IMR-90 (cell line): ENCODE results near the gene TP53AIP1. TPM values are rescaled to one million over a fixed set of nuclear protein-coding genes. Genes with fewer than 3 reads are reported as not detected.

ENCODE experiments used
- ATAC-seq: fragments of 200-7000 bp; cut with Tn5 transposase; 2 replicates; pipeline ENCODE4 v1.9.1; 2020; ENCODE audit warnings: low read depth, mild to moderate bottlenecking, moderate library complexity
- BruUV-seq: library from RNA; stranded (reverse); fragments of 400-500 nt; replicated peaks from 2 replicates; lab custom pipeline; 2021; lab: Mats Ljungman, UMichigan
- CTCF ChIA-PET: fragments of 300-600 bp; formaldehyde crosslinking; extraction: SDS; loops from one replicate; lab custom pipeline; 2021; ENCODE audit warnings: antibody characterized with exemption; lab: Yijun Ruan, JAX
- POLR2A ChIA-PET: fragments of 300-600 bp; sonication (Branson Sonifier 250); formaldehyde crosslinking; loops from one replicate; lab custom pipeline; 2022; ENCODE audit warnings: antibody characterized with exemption; ENCODE audit not compliant: unreplicated experiment; lab: Charles Lee
- DNase-seq: peaks from one replicate; pipeline ENCODE4 v3.0.0; 2013
- H2AFZ ChIP-seq: replicated peaks from 2 replicates; pipeline ENCODE3; 2013; ENCODE audit warnings: low read length, mild to moderate bottlenecking; ENCODE audit not compliant: poor library complexity
- H2AK5ac ChIP-seq: 2 replicates; pipeline ENCODE4 v1.6.1; 2013; ENCODE audit warnings: low read depth, low read length, inconsistent platforms
- H2AK9ac ChIP-seq: replicated peaks from 2 replicates; pipeline ENCODE3; 2013; ENCODE audit warnings: mild to moderate bottlenecking, low read depth, low read length, moderate library complexity; ENCODE audit not compliant: poor library complexity
- H2BK120ac ChIP-seq: 2 replicates; pipeline ENCODE4 v1.6.1; 2013; ENCODE audit warnings: low read depth, low read length, inconsistent platforms
- H2BK15ac ChIP-seq: 3 replicates; pipeline ENCODE4 v1.6.1; 2013; ENCODE audit warnings: low read depth, low read length, inconsistent platforms
- H2BK20ac ChIP-seq: 2 replicates; pipeline ENCODE4 v1.6.1; 2013; ENCODE audit warnings: low read depth, mild to moderate bottlenecking, inconsistent platforms, low read length, moderate library complexity
- H2BK5ac ChIP-seq: 2 replicates; pipeline ENCODE4 v1.6.1; 2013; ENCODE audit warnings: mild to moderate bottlenecking, low read depth, low read length, inconsistent platforms; ENCODE audit not compliant: poor library complexity, severe bottlenecking
- H3K14ac ChIP-seq: replicated peaks from 2 replicates; pipeline ENCODE4 v1.6.1; 2013; ENCODE audit warnings: low read depth, low read length, inconsistent platforms
- H3K18ac ChIP-seq: 2 replicates; pipeline ENCODE4 v1.6.1; 2013; ENCODE audit warnings: low read depth, low read length, control low read depth
- H3K23ac ChIP-seq: 2 replicates; pipeline ENCODE4 v1.6.1; 2013; ENCODE audit warnings: low read depth, low read length, inconsistent platforms
- H3K27ac ChIP-seq: 2 replicates; pipeline ENCODE4 v1.5.1; 2013; ENCODE audit warnings: mild to moderate bottlenecking, control low read depth, low read length; ENCODE audit not compliant: insufficient read depth
- H3K27me3 ChIP-seq: 2 replicates; pipeline ENCODE4 v1.6.1; 2013; ENCODE audit warnings: low read length; ENCODE audit not compliant: control insufficient read depth, insufficient read depth
- H3K36me3 ChIP-seq: 2 replicates; pipeline ENCODE4 v1.6.1; 2013; ENCODE audit warnings: low read length, mixed read lengths; ENCODE audit not compliant: control insufficient read depth, insufficient read depth
- H3K4ac ChIP-seq: 2 replicates; pipeline ENCODE4 v1.6.1; 2013; ENCODE audit warnings: low read depth, low read length, inconsistent platforms
- H3K4me1 ChIP-seq: 2 replicates; pipeline ENCODE4 v1.6.1; 2013; ENCODE audit warnings: low read length, mixed read lengths; ENCODE audit not compliant: control insufficient read depth, insufficient read depth
- H3K4me2 ChIP-seq: 2 replicates; pipeline ENCODE4 v1.6.1; 2013; ENCODE audit warnings: low read depth, mild to moderate bottlenecking, control low read depth, low read length, moderate library complexity
- H3K4me3 ChIP-seq: 2 replicates; pipeline ENCODE4 v1.5.1; 2013; ENCODE audit warnings: low read depth, mild to moderate bottlenecking, control low read depth, low read length, moderate library complexity; ENCODE audit not compliant: insufficient read depth
- H3K56ac ChIP-seq: 2 replicates; pipeline ENCODE4 v1.6.1; 2013; ENCODE audit warnings: low read length, inconsistent platforms; ENCODE audit not compliant: insufficient read depth; ENCODE audit errors: extremely low read depth
- H3K79me1 ChIP-seq, 2 experiments: 2 replicates each; pipeline ENCODE4 v1.6.1; 2013; ENCODE audit warnings: low read length in 2 of 2, inconsistent platforms in 1 of 2, low read depth in 1 of 2
- H3K9ac ChIP-seq: 2 replicates; pipeline ENCODE4 v1.6.1; 2013; ENCODE audit warnings: low read depth, low read length, control low read depth
- H3K9me1 ChIP-seq: 2 replicates; pipeline ENCODE4 v1.6.1; 2013; ENCODE audit warnings: low read length, inconsistent platforms; ENCODE audit not compliant: insufficient read depth
- H3K9me3 ChIP-seq: 2 replicates; pipeline ENCODE4 v1.6.1; 2013; ENCODE audit warnings: low read length; ENCODE audit not compliant: control insufficient read depth, insufficient read depth
- H4K20me1 ChIP-seq: 2 replicates; pipeline ENCODE4 v1.6.1; 2013; ENCODE audit warnings: low read length, inconsistent platforms; ENCODE audit not compliant: insufficient read depth
- H4K5ac ChIP-seq: 2 replicates; pipeline ENCODE4 v1.6.1; 2013; ENCODE audit warnings: mild to moderate bottlenecking, low read depth, low read length, control low read depth
- H4K8ac ChIP-seq, 2 experiments: 2 replicates each; pipeline ENCODE4 v1.6.1; 2013; ENCODE audit warnings: low read depth in 2 of 2, low read length in 2 of 2, control low read depth in 1 of 2, inconsistent platforms in 1 of 2
- H4K91ac ChIP-seq: 2 replicates; pipeline ENCODE4 v1.6.1; 2013; ENCODE audit warnings: low read depth, low read length, inconsistent platforms; ENCODE audit not compliant: insufficient read depth
- BHLHE40 ChIP-seq: fragments of 150-350 bp; IDR thresholded peaks from 2 replicates; pipeline ENCODE4 v1.6.1; 2016; ENCODE audit warnings: mild to moderate bottlenecking, low read depth, low read length
- CEBPB ChIP-seq: IDR thresholded peaks from 2 replicates; pipeline ENCODE4 v1.6.1; 2012; ENCODE audit warnings: low read depth, low read length, improper control_type of control experiment
- CHD1 ChIP-seq: IDR thresholded peaks from 2 replicates; pipeline ENCODE4 v1.6.1; 2012; ENCODE audit warnings: low read depth, low read length, improper control_type of control experiment
- CTCF ChIP-seq: conservative IDR thresholded peaks from 2 replicates; pipeline ENCODE4 v1.5.1; 2012; ENCODE audit warnings: mild to moderate bottlenecking, low read depth, low read length, improper control_type of control experiment
- ELK1 ChIP-seq: fragments of 150-350 bp; IDR thresholded peaks from 2 replicates; pipeline ENCODE4 v1.6.1; 2016; ENCODE audit warnings: low read depth, mild to moderate bottlenecking, low read length, moderate library complexity, borderline replicate concordance
- FOS ChIP-seq: fragments of 150-350 bp; IDR thresholded peaks from 2 replicates; pipeline ENCODE4 v1.6.1; 2016; ENCODE audit warnings: low read depth, low read length
- MAFK ChIP-seq: IDR thresholded peaks from 2 replicates; pipeline ENCODE4 v1.6.1; 2012; ENCODE audit warnings: low read depth, low read length, improper control_type of control experiment
- MAZ ChIP-seq: IDR thresholded peaks from 2 replicates; pipeline ENCODE4 v1.6.1; 2012; ENCODE audit warnings: low read depth, mild to moderate bottlenecking, low read length, improper control_type of control experiment, moderate library complexity, borderline replicate concordance
- MXI1 ChIP-seq: IDR thresholded peaks from 2 replicates; pipeline ENCODE4 v1.6.1; 2012; ENCODE audit warnings: low read depth, mild to moderate bottlenecking, low read length, moderate library complexity, borderline replicate concordance
- NFE2L2 ChIP-seq: fragments of 150-350 bp; IDR thresholded peaks from 2 replicates; pipeline ENCODE4 v1.6.1; 2016; ENCODE audit warnings: low read depth, mild to moderate bottlenecking, low read length
- POLR2A ChIP-seq: IDR thresholded peaks from 2 replicates; pipeline ENCODE4 v1.6.1; 2012; ENCODE audit warnings: mild to moderate bottlenecking, low read depth, low read length
- RAD21 ChIP-seq: IDR thresholded peaks from 2 replicates; pipeline ENCODE4 v1.6.1; 2012; ENCODE audit warnings: low read length, improper control_type of control experiment
- RCOR1 ChIP-seq: IDR thresholded peaks from 2 replicates; pipeline ENCODE4 v1.6.1; 2012; ENCODE audit warnings: mild to moderate bottlenecking, low read length, improper control_type of control experiment; ENCODE audit not compliant: insufficient replicate concordance
- RFX5 ChIP-seq: IDR thresholded peaks from 2 replicates; pipeline ENCODE4 v1.8.0; 2012; ENCODE audit warnings: low read depth, mild to moderate bottlenecking, low read length, moderate library complexity
- SMC3 ChIP-seq: fragments of 150-350 bp; IDR thresholded peaks from 2 replicates; pipeline ENCODE4 v1.6.1; 2016; ENCODE audit warnings: low read depth, mild to moderate bottlenecking, antibody characterized with exemption, low read length, moderate library complexity
- USF2 ChIP-seq: fragments of 150-350 bp; IDR thresholded peaks from 2 replicates; pipeline ENCODE4 v1.6.1; 2017; ENCODE audit warnings: mild to moderate bottlenecking, antibody characterized with exemption, low read length, low read depth
- WGBS, 2 experiments: methylation state at CpG; one replicate each; pipeline versions ENCODE4 v1.1.5 to v1.1.7; 2013; ENCODE audit warnings: missing lambda C conversion rate in 2 of 2; ENCODE audit not compliant: insufficient read length in 1 of 2; ENCODE audit errors: extremely low coverage in 2 of 2; 5-methylcytosine and 5-hydroxymethylcytosine counted together
- dilution Hi-C: fragments of 300-500 bp; cut with HindIII; formaldehyde crosslinking; loops from one replicate; pipeline ENCODE4 v1.14.3; 2018; ENCODE audit warnings: low sequenced_read_pairs; ENCODE audit not compliant: unreplicated experiment
- in situ Hi-C: fragments of 300-500 bp; cut with MboI; formaldehyde crosslinking; loops from 3 replicates; pipeline ENCODE4 v1.14.3; 2019; ENCODE audit warnings: low sequenced_read_pairs, inconsistent platforms, mixed read lengths
- intact Hi-C: fragments of 100-400 bp; cut with micrococcal nuclease; formaldehyde crosslinking; loops from 2 replicates; pipeline ENCODE4 v1.10.0; 2022
- polyA plus RNA-seq, 3 experiments: library from polyadenylated mRNA; depleted of rRNA; stranded (reverse); fragments of >200 nt; gene quantifications; 2 replicates each; pipeline ENCODE4 v1.2.3, GENCODE V29; 2012; ENCODE audit warnings: low replicate concordance in 1 of 3
- total RNA-seq: library from RNA; depleted of rRNA; stranded (reverse); fragments of >200 nt; gene quantifications from 2 replicates; pipeline ENCODE4 v1.2.3, GENCODE V29; 2012

TP53AIP1 gene
- total and polyA plus RNA-seq, 2 of the 4 experiments (the other 2 are of a cell fraction), result not detected

- dilution Hi-C loops (no loop called here), in situ Hi-C loops (no loop called here), intact Hi-C loops (no loop called here)
- DNase-seq, result no peak
- H3K9ac ChIP-seq, result no peak overlapping the region
- peaks cover 26% of the 10 kb centered on the region for H3K27me3 ChIP-seq
- H3K23ac ChIP-seq, result no peak overlapping the region
- BruUV-seq, result no TSS peak
- H3K9me1 ChIP-seq, result no peaks in the 10 kb centered on the region
- H3K14ac ChIP-seq, result no peak overlapping the region
- H4K91ac ChIP-seq, result no peak overlapping the region
- H4K20me1 ChIP-seq, result no peaks in the 10 kb centered on the region
- H3K4me3 ChIP-seq, result no peak overlapping the region
- no peak overlapping the region for H2BK20ac ChIP-seq
- no peak overlapping the region for H3K4me2 ChIP-seq
- peaks cover 3% of the 10 kb centered on the region; the same call in 1 of the 2 replicates for H3K4me1 ChIP-seq
- no peak; the same call in 1 of the 2 replicates for ATAC-seq
- TF ChIP-seq MAFK (no peak), NFE2L2 (no peak), MAZ (no peak), BHLHE40 (no peak), SMC3 (no peak), USF2 (no peak), RCOR1 (no peak), CEBPB (no peak), RFX5 (no peak), FOS (no peak), POLR2A (no peak), ELK1 (no peak), CTCF (no peak), MXI1 (no peak), CHD1 (no peak), RAD21 (no peak)
- CTCF ChIA-PET, result no interaction called here
- H2AK5ac ChIP-seq, result no peak overlapping the region
- H3K56ac ChIP-seq, result no peak overlapping the region
- no peak overlapping the region for H3K27ac ChIP-seq
- no peaks in the 10 kb centered on the region for H3K36me3 ChIP-seq
- no peak overlapping the region for H2BK120ac ChIP-seq
- no peak overlapping the region for H2BK15ac ChIP-seq
- POLR2A ChIA-PET, result no interaction called here
- no peaks in the 10 kb centered on the region for H3K79me1 ChIP-seq
- no peak overlapping the region for H4K5ac ChIP-seq
- 80% methylated on average over 1 of the region's 6 CpGs; no CpG with 5 or more reads in 1 of the 2 experiments for WGBS, 2 experiments
- H4K8ac ChIP-seq, result no peak overlapping the region
- no peaks in the 10 kb centered on the region for H3K9me3 ChIP-seq
- H2AK9ac ChIP-seq, result no peak overlapping the region
- no peak overlapping the region for H2BK5ac ChIP-seq
- no peak overlapping the region for H3K18ac ChIP-seq
- H3K4ac ChIP-seq, result no peak overlapping the region
- no peak overlapping the region for H2AFZ ChIP-seq
These were observed 11.0 kb downstream of the TP53AIP1 start for GRCh38 chr11:128931668-128932067.
